Activated CD4-positive, CD25-positive, alpha-beta regulatory T cell treated with anti-CD3 and anti-CD28 coated beads, Interleukin-2, amount 50 U/mL, for 24 hours (primary cell): ENCODE results near the gene RPTOR.

Source experiments
- ATAC-seq, 2 donors: fragments of 150-1000 bp; cut with Tn5 transposase; one replicate each; pipeline ENCODE4 v1.10.0; 2021; ENCODE audit warnings: mild to moderate bottlenecking in 1 of 2, moderate library complexity in 1 of 2

RPTOR gene

DNA sequence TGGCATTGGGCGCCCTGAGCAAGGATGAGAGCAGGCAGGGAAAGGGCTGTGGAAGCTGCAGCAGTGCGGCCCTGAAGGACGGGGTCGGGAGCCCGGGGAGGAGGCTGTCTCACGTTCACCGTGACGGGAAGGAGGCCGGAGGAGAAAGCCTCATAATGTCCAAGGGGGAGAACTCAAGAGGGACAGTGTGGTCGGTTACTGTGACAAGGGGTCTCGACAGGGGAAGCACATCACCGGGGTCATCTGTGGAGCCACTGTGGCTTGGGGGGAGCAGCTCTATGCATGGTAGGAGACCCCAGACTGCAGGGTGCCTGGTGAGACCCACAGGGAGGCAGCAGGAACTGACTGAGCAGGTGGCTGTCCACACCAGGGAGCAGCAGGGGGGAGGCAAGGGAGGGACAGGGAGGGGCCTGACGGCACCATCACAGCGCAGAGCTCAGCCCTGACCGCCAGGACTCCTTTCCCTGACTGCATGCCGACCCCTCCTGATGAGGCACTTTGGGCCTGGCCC lies 292.4 kb downstream of the RPTOR start:
- ATAC-seq = no peak

GRCh38 chr17:80837711-80838110 lies 293.1 kb downstream of the RPTOR start:
- ATAC-seq = no peak

DNA sequence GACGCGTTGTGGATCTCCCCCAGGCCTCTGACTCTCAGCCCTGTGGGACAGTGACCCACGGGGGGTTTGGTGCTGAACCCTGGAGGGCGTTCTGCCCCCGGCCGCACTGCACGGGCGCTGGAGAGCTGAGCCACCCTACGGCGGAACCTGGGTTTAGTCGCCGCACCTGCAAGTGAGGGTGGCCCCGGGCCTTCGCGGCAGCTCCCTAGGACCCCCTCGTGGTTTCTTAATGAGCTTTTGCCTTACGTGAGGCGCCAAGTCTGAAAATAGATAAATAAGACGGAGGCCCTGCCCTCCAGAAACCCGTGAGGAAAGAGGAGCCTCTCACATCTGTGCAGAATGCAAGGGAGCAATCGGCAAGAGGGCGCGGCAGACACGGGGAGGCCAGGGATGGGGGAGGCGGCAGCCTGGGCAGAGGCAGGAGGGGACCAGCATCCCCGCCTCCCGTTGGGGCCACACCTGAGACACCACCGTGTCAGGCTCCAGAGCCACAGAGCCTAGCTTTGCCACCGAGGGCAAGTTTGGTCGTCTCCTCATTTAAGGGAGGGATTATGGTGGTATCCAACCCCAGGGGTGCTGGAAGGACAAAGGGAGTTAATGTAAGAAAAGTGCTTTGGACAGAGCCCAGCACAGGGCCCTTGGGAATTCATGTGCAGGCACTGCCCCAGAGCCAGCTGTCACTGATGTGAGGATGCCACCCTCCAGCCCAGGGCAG lies 293.8 kb downstream of the RPTOR start:
- ATAC-seq = no peak

- no peak for ATAC-seq
These were observed 294.3 kb downstream of the RPTOR start for GRCh38 chr17:80839026-80839345.

- ATAC-seq = no peak
These were observed 294.9 kb downstream of the RPTOR start for GRCh38 chr17:80839511-80839941.

- no peak for ATAC-seq
These were observed 295.3 kb downstream of the RPTOR start for GRCh38 chr17:80839970-80840369.

DNA sequence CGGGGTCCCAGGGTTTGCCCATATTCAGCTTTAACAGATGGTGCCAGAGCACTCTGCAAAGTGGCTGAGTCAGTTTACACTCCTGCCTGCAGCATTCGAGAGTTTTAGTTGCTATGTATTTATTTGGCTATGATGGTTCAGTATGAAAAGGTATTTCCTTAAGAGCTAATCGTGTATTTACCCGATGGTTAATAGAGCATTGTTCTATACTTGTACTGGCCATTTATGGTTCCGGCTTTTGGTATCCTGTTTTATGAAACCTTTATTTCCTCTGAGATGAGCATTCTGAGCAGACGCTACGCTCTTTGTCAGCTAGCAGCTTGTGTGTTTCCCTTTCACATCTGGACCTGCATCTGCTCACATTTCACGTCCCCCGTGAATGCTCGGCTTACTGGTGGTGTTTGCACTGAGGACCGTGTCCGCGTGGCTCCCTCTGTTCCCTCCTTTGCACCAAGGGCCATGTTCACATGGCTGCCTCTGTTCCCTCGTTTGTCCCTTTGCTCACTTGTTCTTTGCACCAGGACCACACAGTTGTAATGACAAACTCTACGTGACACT lies 297.9 kb downstream of the RPTOR start:
- ATAC-seq = no peak

- no peak for ATAC-seq
These were observed 299.1 kb downstream of the RPTOR start for GRCh38 chr17:80843741-80844156.

GRCh38 chr17:80844418-80844990 lies 299.9 kb downstream of the RPTOR start:
- ATAC-seq = no peak

DNA sequence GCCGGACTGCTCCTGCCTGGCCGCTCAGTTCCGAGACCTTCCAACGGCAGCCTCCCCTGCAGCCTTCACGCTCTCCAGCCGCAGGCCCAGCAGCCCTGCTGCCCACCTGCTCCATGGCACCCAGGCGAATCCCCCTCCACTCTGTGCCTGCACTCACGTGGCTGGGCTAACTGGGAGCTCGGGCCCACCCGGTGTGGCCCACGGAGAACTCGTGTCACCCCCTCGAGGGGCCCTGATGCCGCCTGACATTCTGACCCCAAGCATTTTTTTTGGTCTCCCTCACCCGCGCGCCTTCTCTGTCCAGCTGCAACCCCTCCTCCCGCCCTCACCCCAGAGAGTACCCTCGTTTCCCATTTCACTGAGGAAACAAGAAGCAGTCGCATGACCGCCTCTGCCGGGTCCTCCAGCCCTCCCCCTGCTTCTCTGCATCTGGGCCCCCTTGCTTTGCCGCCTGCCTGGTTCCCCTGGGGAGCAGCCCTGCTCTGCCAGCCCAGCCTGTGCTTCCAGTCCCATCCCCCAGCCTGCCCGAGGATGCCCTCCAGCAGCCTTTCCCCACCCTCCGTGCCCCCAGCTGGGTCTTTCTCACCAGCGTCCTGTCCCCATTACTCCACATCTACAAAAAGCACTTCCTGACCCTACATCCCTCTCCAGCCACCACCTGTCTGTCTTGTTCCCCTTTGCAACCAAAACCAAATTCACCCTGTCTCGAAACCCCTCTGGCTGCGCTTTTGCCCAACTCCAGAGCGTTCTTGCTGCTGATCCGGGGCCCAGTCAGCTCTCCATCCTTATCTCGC lies 300.6 kb downstream of the RPTOR start:
- ATAC-seq = no peak

GRCh38 chr17:80845863-80846671 lies 301.4 kb downstream of the RPTOR start:
- no peak for ATAC-seq

DNA sequence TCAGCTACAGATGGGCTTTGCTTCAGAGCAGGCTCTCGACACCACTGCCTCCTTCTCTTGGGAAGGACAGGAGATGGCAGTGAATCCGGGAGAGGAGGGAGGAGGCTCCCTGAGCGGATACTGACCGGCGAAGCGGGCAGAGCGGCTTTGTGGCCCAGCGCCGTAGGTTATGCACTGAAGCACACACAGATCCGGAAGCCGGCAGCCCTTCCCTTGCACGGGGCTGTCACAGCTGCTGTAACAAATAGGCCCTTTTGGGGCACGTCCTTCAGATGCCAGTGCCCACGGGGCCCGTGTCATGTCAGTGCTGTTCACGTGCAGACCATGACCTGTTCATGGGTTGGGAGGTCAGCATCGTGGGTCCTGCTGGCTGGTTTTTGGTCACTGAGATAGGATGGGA lies 302.3 kb downstream of the RPTOR start:
- peak; percentile 6 to 8 for ATAC-seq

DNA sequence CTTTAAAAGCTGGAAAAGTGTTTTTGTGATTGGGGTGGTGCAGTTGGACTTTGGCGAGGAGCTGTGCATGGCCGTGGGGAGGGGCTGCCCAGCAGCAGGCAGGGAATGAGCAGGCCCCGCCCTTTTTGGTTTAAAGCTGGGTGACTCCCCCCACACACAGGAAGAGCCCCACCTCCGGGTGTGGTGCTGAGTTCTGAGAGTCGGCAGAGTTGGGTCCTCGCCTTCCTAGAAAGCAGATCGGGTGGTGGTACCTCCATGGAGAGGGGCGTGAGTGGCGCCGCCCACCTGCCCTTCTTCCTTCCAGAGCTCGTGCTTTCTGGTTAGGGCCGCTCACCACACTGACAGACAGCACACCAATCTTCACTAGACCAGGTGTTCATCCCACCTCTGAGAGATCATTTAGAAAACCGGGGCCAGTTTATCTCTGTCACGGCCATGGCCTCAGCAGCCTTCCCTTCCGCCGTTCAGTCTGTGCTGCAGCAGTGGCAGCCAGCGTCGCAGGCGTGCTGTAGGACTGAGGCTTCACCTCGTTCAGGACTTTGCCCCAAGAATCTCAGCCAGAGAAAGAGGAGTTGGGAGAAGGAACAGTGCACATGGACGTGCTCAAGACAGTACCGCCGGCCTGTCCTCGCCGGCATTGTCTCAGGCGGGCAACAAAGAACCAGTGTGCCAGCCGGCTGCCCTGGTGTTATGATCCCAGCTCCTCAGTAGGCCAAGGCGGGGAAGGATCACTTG lies 303.0 kb downstream of the RPTOR start:
- ATAC-seq = peak; percentile 86 to 87

DNA sequence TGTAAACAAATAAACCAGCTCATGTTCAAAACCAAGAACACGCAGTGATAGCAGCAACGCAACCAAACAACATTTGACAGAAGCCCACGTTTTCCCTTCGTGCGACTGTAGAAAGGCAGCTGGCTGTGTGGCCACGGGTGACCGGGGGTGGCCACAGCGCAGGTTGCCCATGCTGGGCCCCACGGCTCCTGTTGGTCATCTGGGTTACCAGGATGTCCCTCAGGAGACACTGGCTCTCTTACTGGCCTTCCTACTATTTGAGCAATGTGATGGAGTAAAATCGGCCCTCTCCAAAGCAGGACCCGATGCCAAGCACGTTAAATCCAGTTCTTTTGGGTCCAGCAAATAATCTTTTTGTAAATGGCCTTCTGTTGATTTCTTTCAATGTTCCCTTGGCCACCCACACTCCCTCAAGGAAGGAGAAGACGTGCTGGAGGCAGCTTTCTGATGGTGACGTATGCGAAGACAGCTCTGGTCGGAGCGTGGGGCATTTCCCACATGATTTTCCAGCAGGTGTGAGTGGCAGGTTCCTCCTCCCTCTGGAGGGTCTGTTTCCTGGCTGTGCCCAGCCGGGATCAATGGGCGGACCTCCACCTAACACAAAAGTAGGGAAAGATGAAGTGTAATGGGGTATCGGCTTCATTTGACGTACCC lies 303.9 kb downstream of the RPTOR start:
- no peak for ATAC-seq

GRCh38 chr17:80849119-80849518 lies 304.5 kb downstream of the RPTOR start:
- ATAC-seq = no peak

GRCh38 chr17:80850109-80850508 lies 305.5 kb downstream of the RPTOR start:
- ATAC-seq = no peak

GRCh38 chr17:80850817-80851216 lies 306.2 kb downstream of the RPTOR start:
- ATAC-seq = no peak

DNA sequence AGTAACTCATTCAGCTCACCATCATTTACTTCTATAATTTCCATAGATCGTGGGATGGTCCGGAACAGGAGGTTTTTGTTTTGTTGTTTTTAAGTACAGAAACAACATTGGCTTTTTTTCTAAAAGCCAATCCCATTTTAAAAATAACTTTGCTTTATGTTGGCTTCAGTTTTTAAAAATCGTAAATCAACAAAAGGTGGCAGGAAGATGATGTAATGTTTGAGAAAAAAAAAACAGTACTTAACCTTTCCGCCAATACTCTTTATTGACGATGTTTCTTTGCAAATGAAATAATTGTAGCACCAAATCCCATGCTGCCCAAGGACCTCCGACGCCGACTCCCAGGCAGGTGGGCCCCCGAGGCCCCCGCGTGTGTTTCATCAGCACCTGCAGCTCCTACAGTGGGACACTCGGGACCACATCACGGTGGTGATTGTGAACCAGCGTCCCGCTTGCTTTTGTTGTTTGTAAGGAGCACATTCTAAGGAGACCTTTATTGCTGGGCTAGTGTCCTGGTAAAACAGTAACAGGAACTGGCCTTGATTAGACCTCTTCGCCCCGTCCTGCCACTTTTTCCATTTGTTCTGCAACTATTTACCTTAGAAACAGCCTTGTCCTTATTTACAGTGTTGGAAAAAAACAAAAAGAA lies 306.8 kb downstream of the RPTOR start:
- no peak for ATAC-seq

GRCh38 chr17:80852476-80853015 lies 307.9 kb downstream of the RPTOR start:
- ATAC-seq = no peak

GRCh38 chr17:80853076-80853475 lies 308.4 kb downstream of the RPTOR start:
- ATAC-seq = no peak
